ENCODE data around the gene SUPT7L.
"Not testable (repeated sequence)": the region's sequence is repeated elsewhere in the genome, so short reads cannot be mapped to it uniquely, and the experiment has no call there.

SUPT7L gene

DNA sequence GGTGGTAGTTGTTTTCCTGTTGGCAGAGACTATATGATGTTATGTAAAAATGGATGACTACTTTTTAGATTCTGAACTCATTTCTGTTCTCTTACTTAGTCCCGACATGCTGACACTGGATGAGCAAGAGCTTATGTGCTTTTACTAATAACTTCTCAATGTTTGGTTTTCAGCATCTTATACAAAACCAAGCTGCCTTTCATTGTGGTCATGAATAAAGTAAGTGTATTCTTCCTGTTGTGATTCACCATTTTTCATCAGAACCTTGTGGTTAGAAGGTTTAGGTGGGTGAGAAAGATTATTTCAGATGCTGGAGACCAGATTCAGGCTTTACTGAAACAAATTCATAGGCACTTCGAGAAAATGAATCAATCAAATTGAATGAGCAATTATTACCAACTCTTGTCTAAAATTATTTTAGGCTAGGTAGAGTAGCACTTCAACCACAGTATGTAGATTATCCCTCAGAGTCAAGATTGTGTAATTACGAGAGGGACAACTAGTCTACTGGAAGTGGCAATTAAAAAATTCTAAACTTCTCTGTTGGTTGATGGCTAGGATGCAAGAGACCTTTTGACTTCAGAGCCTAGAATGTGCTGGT, 25.3 kb downstream of the SUPT7L start:
- no peak for DNase-seq (ENCODE audit: low spot score)

DNA sequence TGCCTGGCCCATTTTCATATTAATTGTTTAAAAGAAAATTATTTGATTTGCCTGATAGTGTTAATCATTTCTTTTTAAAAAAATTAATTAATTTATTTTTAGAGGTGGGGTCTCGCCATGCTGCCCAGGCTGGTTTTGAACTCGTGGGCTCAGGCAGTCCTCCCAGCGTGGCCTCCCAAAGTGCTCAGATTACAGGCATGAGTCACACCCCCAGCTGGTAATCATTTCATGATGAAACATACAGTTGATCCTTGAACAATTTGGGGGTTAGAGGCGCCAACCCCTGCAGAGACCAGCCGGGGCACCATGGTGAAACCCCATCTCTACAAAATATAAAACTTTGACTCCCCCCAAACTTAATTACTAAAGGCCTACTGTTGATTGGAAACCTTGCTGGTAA, 26.6 kb downstream of the SUPT7L start:
- no peak for DNase-seq (ENCODE audit: low spot score)

DNA sequence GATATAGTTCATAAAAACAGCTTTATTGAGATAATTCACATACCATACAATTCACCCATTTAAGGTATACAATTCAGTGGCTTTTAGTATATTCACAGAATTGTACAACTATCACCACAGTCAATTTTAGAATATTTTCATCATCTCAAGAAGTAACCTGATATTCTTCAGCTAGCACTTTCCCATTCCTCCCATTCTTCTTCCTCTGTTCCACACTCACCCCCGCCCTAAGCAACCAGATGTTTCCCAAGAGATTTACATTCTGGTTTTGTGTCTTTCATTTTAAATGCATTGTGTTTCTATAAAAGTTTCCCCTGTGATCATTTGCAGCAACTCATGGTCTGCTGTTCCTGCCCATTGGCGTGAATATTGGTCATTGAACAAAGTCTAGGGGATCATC, 29.1 kb downstream of the SUPT7L start:
- DNase-seq (ENCODE audit: low spot score), result no peak

DNA sequence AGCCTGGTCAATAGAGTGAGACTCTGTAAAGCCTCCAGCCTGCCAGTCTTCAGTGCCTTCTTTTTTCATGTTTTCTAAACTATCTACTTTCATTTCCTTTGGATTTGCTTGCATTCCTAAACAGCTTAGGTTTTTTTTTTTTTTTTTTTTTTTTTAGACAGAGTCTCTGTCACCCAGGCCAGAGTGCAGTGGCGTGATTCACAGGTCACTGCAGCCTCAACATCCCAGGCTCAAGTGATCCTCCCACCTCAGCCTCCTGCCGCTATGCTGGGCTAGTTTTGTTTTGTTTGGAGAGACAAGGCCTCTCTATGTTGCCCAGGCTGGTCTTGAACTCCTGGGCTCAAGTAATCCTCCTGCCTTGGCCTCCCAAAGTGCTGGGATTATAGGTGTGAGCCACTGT, 33.2 kb downstream of the SUPT7L start:
- DNase-seq (ENCODE audit: low spot score), result not testable (repeated sequence)

DNA sequence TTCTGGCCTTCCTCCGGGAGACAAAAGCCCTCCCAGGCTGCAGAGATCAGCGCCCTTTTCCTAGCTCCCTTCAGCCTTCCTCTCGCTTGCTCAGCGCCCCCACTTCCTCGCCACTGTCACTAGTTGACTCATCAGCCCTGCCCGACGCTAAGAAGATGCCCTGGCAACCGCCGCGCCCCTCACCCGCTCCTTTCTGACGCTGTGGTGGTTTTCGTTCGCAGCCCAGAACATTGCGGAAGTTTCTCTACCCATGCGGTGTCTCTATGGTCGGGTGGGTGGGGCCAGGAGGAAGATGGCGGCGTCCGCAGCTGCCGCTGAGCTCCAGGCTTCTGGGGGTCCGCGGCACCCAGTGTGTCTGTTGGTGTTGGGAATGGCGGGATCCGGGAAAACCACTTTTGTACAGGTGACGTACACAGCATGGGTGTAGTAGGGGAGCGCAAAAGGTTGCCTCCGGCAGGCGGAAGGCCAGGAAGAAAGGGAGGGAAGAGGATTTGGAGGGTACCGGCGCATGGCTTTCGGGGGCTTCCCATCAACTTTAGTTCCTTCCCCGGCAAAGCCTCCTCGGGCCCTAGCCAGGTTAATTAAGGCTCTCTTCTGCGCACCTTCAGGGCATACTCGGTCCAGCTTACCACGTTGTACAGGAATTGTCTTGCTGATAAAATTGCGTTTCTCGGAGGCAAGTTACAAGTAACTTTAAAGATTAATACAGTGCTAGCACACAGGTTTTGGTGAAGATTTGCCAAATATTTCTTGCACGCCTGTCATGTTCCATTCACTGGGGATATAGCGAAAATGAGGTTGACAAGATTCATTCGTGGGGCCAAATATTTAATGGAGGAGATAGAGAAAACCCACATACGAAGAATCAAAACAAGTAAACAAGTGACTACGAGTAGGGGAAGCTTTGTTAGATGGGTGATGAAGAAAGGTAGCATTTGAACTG, 34.4 kb downstream of the SUPT7L start, which contains the start of the genes CCDC121 and GPN1:
Gene CCDC121, minus strand, starts transcription at position 246 of the 943 bp plus-strand sequence. CDS start 1,213 bp downstream, outside the sequence.
Gene GPN1, plus strand, starts transcription at position 284 of the 943 bp plus-strand sequence. Its CDS starts 9 bp downstream, at position 293.
- DNase-seq (ENCODE audit: low spot score), result peak; percentile 86

DNA sequence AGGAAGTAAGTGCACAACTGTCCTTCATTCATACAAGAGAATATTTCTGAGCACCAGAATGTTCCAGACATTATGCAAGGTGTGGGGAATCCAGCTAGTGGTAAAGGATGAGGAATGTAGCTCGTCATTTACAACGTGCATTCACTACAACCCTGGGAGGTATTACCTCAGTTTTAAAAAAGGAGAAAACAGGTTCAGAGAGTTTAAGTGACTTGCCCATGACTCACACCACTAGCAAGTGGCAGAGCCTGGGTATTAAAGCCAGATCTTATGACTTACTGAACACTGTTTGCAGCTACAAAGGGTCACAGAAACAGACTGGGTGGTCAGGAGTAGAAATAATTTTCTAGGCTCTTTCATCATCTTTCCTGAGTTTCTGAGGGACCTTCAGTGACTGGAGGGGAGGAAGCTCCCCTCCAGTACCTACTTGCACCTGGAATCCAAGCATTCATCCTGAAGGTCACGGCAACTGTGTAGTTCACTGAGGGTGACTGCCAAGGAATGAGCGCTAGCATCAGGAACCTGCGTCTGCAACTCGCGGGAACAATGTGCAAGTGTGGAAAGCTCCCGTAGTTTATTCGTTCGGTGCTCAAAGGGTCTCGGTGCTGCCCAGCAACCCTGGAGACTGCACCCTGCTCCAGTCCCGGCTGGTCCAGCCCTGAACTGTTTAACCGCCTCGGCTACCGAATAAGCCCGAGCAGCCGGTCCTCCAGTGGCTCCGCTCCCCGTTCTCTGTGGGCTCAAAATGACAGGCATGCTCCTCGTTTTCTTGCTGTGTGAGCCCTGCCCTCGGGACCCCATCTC, 35.2 kb downstream of the SUPT7L start:
- no peak for DNase-seq (ENCODE audit: low spot score)

DNA sequence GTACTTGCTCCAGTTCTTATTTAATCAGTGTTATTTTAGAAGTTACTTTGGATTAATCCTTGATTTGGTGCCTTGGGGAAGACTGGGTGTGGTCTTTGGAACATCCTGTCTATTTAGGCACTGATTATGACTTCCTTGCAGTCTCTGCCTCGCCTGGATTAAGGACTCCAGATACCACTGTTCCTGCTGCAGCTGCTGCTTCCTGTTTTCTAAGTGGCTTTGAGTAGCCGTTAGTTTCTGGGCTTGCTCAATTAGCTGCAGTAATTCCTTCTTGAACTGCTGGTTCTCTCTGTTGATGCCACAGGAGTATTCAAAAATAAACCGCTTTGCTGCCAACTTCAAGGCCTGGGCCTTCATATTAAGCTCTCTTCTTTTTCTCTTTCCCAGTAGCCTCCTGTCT, 36.5 kb downstream of the SUPT7L start:
- DNase-seq (ENCODE audit: low spot score), result peak; percentile 3

DNA sequence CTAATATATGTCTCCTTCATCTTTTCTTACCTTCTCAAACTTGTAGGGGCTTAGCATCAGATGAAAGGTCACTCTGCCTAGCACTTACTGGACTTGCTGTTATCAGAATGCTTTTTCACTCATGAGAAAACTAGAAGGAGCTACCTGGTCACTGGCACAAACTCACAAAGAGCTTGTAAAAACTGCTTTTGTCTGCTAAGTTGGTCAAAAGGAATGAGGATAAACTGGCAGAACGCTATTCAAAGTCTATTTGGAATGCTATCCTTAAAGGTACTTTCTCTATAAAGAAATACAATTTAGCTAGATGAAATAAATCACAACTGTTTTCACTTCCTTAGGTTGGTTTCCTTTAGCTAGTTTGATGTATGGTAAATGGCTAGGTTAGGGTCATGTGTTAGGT, 37.1 kb downstream of the SUPT7L start:
- DNase-seq (ENCODE audit: low spot score), result not testable (repeated sequence)

DNA sequence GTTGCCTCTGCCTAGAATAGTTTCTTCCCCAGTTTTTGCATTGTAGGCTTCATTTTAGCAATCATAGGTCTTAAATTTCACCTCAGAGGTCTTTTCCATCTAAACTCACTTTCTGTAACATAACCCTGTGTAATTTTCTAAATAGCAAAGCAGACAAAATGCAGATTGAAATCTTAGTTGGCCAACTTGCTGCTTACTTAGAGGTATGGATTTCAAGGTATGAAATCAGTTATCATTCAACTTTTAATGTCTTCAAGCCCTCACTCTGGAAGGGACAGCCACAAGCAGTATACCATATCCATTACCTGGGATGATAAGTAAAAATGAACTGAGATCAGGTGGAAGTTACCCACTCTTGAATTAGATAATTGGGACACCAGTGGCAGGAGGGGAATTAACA, 38.5 kb downstream of the SUPT7L start:
- no peak for DNase-seq (ENCODE audit: low spot score)

DNA sequence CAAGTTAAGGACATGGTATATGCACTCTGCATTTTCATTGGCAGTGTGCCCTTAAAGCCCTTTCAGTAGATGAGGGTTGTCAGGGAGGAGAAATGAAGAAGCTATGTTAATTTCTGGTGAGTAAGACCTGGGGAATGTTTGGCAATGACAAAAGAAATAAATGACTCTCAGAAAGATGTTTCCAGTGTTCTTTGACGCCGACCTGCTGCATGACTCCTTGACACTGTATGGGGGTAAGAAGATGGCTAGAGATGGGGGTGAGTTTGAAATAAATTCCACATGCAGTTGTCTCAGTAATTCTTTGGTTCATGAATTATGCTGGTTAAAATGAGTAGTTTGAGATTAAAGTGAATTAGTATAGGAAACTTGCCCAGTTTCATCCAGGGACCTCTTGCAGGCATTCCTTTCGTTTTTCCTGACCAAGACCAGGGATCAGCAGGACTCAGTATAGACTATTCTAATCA, 40.5 kb downstream of the SUPT7L start:
- no peak for DNase-seq (ENCODE audit: low spot score)

DNA sequence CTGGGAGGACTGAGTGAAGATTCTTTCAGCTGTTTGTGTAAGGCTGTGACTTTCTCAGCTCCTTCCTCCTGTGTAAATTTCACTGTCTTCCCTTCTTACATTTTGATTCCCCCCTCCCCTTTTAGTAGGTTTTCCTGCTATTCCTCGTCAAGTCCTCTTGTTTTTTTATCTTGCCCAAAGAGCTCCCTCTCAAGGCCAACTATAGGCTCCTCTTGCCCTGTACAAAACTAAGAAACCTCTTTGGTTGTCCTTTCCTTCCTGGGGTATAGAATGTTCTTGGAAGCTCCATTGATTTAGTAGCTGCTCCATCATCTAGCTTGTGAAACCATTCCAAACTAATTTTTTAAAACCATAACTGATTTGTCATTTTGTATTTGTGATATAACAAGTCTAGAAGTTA, 41.9 kb downstream of the SUPT7L start:
- no peak for DNase-seq (ENCODE audit: low spot score)

DNA sequence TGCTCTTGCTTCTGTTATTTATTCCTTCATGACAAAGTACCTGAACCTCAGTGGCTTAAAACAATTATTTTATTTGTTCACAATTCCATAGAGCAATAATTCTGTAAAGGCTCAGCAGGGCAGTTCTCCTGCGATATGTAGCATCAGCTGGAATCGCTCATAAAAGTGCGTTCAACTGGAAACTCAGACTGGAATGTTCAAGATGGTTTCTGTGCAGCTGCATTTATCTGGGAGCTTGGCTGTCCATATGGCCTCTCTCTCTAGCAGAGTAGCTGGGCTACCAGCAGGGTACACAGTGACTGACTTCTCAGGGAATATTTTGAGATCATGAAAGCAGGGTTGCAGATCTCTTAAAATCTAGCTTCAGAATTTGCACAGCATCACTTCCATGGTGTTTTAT, 48.1 kb downstream of the SUPT7L start:
- DNase-seq (ENCODE audit: low spot score), result no peak

DNA sequence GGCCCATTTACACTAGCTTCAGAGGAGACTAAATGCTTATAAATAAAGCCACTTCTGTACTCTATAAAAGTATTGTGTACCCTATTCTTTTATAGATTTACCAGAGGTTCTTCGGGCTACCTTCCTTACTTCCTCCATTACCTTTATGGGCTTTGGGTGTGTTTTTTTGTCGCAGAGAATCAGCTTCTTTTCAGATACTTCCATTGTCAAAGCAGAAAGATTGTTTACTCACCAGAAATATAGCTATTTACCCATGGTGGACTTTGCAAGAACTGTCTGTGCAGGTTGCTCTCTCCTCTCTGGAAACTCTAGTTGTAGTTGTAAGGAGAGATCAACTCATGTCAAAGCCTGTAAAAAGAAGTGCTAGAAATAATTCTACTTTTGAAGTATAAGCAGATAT, 49.4 kb downstream of the SUPT7L start:
- no peak for DNase-seq (ENCODE audit: low spot score)

DNA sequence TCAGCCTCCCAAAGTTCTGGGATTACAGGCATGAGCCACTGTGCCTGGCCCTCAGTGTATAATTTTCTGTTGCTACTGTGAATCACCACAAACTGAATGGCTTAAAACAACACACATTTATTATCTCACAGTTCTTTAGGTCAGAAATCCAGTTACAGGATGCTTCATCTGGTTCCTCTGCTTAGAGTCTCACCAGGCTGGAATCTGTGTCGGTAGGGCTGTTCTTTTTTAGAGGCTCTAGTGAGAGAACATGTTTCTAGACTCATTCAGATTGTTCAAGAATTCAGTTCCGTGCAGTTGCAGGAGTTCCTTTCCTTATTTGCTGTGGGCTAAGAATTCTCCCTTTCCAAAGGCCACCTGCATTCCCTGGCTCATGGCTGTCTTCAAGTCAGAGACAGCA, 56.8 kb downstream of the SUPT7L start:
- DNase-seq (ENCODE audit: low spot score), result no peak
